AML-193 (cell line): ENCODE measurements around the gene AFF1.
"Not testable (repeated sequence)": the region's sequence is repeated elsewhere in the genome, so short reads cannot be mapped to it uniquely, and the experiment has no call there.

ENCODE experiments used
- DNase-seq, 2 experiments: peaks; one replicate each; lab custom pipeline; 2025; lab: John Stamatoyannopoulos, UW

AFF1 gene

GRCh38 chr4:87080462-87080861 lies 145.7 kb downstream of the AFF1 start:
- no peak for DNase-seq

DNA sequence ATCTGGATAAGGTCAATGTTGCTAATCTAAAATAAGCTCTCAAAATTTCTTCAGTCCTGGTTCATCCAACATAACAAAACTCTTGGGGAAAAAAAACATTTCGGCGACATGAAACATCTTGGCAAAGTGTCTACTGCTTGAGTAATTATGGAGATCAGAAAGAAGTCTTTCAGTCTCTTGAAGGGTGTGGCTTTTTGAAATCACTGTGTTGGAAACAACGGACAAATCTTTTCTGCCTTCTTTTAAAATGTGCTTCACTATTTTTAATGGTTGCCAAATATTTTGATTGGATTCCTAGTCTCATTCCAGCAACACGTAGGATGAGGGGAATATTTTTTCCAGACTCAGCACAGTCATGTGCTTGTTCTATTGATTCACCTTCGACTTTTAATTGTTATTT lies 147.0 kb downstream of the AFF1 start:
- no peak for DNase-seq

DNA sequence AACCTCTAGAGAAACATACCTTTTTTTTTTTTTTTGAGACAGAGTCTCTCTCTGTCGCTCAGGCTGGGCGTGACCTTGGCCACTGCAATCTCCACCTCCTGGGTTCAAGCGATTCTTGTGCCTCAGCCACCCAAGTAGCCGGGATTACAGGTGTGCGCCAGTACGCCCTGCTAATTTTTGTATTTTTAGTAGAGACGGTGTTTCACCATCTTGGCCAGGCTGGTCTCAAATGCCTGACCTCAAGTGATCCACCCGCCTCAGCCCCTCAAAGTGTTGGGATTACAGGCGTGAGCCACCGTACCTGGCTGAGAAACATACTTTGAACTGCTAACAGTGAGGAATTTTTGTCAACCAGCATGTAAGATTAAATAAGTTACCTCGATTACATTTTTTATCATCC lies 150.9 kb downstream of the AFF1 start:
- not testable (repeated sequence) for DNase-seq

- no peak for DNase-seq
These were observed 151.5 kb downstream of the AFF1 start for GRCh38 chr4:87086143-87086805.

GRCh38 chr4:87087015-87087414 lies 152.2 kb downstream of the AFF1 start:
- DNase-seq: no peak

DNA sequence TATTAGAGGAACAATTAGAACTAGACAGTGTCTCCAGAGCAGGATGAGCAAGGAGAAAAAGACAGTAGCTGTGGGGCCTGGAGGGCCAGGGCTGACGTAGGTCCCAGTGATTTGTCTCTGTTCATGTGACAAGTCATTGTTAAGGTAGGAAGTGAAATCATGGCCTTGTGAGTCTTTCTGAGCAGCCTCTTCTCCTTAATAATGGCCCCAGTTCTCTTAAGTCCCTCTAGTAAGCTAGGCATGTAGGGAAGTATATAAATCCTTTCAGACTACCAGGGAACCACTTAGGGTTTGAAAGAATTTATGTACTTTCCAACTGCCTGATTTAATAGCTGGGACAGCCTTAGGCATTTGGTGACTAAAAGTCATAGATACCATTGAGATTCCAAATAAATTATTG lies 152.6 kb downstream of the AFF1 start:
- DNase-seq: no peak

GRCh38 chr4:87088186-87088585 lies 153.4 kb downstream of the AFF1 start:
- DNase-seq: no peak

- DNase-seq: no peak
These were observed 154.6 kb downstream of the AFF1 start for GRCh38 chr4:87089368-87089767.

DNA sequence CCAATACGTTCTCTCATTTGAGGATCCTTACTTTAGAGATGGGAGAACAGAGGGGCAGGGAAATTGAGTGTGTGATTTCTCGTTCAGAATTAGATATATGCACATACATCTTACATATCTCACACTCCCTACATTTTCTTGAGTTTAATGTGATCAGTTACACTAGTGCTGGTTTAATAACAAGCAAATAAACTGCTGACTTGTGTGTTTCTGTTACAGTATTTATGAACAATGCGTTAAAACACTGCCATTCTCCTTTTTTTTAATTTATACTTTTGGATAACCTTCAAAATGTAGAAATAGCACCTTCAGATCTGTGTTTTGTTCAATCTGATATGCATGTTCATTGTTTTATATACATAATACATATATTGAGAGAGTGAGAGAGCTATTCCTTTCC lies 155.5 kb downstream of the AFF1 start:
- DNase-seq: no peak

DNA sequence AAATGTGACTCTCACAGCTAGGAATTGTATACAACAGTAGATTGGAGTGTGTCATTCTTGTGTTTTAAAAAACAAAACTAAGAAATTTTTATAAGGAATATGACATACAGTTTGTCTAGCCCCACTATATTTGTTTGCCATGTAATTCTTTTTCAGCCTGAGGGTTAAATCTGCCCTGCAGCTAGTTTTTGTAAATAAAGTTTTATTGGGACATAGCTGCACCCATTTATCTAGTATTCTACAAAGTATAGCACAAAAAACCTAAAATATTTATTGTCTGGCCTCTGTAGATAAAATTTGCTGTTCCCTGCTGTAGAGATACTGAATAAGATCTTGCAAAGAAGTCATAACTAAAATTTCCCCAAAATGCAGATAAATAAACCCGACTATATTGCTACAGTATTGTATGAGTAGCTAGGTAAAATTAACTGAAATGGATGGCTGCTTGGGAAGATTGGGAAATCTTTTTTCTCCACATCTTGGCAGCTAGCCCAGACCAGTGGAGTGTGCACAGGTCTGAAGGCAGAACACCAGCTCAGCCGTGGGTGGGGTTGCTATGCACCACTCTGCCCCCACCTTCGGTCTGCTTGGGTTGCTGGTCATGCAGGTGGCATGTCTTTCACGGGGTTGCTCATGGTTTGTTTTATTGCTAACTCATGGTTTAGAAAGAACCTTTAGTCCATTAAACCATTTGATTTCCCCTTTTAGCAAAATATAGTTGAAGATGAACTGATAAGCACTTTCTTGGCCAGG lies 157.8 kb downstream of the AFF1 start:
- peak; percentile 64 to 69 for DNase-seq

GRCh38 chr4:87093443-87094123 lies 158.8 kb downstream of the AFF1 start:
- peak; percentile 46 to 58 for DNase-seq

DNA sequence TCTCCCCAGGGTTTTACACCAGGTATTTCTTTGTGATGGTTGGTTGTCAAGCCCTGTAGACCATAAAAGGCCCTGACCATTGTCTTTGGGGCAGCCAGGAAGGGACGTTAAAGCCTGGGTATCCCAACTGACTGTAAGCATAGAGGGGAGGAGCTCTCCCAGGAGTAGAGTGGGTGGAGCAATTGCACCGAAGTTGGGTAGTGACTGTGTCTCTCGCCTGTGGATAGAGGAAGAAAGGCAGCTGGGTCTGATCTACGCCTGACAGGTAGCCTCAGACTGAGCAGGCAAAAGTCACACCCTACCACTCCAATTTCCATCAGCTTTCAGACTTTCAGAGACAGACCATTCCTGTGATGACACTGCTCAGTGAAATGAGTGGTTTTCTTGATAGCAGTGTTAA lies 162.3 kb downstream of the AFF1 start:
- no peak for DNase-seq

DNA sequence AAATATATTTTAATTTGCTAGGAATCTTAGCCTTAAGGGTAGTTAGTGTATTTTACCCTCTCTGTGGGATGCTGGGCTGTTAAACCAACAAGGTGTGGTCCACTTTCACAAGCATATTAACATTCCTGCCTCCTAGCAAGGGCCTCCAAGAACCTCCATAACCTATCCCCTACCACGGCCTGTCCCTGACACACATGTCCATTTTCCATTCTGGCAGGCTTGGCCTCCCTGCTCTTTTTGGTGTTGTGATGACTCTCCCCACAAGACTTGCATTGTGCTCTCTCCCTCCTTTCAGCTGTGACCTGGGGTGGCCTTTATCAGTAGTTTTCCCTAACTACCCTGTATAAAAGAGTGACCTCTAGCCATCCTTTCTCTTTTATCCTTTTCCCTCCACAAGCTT lies 165.4 kb downstream of the AFF1 start:
- DNase-seq: no peak

DNA sequence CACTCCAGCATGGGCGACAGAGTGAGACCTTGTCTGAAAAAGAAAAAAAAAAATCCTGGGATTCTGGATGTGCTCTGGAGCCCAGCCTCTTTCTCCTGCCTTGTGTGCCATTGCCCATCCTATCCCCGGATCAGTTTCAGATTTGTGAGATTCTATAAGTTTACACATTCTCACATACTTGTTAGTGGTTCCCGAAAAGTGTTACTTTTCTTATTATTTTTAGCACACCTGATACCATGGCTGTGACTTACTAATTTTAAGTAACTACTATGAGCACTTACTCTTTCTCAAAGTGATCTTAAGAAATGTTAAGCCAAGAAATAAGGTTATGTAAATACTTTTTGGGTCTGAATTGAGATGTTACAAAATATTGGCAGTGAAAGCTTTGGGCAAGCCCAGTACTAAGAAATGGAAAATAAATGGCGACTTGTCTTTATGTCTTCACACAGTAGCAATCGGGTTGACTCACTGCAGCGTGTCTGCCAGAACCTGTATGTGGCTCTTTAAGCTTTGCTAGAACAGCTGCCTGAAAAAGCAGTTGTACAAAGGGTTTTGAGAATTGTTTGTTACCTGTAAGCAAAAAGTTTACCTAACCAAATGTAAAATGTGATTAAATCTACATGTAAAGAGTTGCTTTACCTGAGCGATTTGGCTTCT lies 166.9 kb downstream of the AFF1 start:
- DNase-seq: no peak

DNA sequence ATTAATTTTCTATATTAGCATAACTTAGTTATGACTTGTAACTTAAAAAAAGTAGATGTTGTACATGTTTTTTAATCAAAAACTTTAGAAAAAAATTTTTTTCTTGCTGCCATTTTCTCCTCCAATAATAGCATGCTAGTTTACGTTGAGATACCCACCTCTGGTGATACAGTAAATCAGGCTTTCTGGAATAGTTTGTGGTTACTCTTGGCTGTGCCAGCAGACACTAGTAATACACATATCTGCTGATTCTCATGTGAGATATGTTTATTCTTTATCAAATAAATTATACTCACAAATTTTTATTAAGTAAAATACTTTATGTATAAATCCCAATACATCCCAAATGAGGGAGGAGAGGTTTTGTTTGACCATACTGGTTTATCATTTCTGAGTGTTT lies 168.3 kb downstream of the AFF1 start:
- no peak for DNase-seq

DNA sequence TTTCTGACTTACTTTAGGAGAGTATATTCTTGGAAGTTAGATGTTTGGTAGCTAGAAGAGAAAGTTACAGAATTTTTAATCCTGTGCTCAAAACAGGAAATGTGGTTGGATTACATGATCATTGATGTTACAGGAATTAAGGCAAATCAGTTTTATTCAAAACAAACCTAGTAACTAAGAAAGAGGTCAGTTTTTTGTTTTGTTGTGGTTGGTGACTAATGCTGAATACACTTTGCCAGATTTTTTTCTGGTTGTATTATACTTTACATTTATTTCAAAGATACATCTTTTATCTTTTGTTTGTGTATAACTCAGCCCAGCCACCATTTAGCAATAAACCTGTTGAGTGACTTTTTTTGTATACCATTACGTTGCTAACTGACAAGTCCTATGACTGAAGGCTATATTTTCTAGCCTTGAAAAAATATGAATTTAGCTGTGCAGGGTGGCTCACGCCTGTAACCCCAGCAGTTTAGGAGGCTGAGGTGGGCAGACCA lies 168.9 kb downstream of the AFF1 start:
- DNase-seq: no peak

- no peak for DNase-seq
These were observed 170.5 kb downstream of the AFF1 start for GRCh38 chr4:87105101-87105845.

- no peak for DNase-seq
These were observed 173.3 kb downstream of the AFF1 start for GRCh38 chr4:87108142-87108546.

- DNase-seq: no peak
These were observed 174.3 kb downstream of the AFF1 start for GRCh38 chr4:87109121-87109520.

DNA sequence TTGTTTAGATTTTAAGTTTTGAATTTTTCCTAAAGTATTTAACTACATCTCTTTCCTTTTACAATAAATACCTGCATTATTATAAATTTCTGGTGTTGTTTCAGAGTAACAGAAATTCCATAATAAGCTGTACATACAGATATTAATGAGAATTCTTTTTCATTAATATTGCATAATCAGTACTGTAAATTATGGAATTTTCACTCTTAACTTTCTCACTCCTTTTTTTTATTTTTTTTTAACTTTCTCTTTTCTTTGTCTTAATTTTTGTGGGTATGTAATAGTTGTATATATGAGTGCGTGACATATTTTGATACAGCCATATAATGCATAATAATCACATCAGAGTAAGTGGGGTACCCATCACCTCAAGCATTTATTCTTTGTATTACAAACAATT lies 175.1 kb downstream of the AFF1 start:
- no peak for DNase-seq

DNA sequence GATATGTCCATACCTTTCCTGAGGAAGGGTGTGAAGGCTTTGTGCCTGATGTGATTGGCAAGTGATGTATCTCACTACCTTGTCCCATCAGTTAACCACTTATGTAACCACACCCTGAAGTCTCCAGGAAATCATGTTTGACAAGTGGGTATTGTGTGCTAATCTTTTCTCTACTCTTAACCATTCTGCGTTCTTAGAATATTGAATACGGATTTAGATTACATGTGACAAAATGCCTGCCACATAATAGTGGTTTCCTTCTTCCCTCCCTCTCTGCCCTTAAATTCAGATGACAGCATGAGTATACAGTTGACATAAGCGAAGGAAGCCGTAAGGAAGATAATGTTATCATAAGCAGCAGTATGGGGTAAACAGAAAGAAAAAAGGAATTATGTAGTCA lies 177.3 kb downstream of the AFF1 start:
- DNase-seq: no peak
